Measurements from ENCODE around the gene SLC6A11. TPM values are rescaled to one million over a fixed set of nuclear protein-coding genes. Genes with fewer than 3 reads are reported as not detected.

The SLC6A11 gene
- total RNA-seq, 4 donors from 2014 or later: not detected

GRCh38 chr3:10948326-10948725 is 132.3 kb downstream of the SLC6A11 start:
- Histone ChIP-seq H3K27me3 (peaks cover 0 to 10% (median 0%) of the 10 kb centered on the region in 3 donors), H3K4me3 (no peak overlapping the region), H3K27ac (no peak overlapping the region), H3K4me1 (no peaks in the 10 kb centered on the region), H3K9me3 (no peaks in the 10 kb centered on the region), H3K36me3 (no peaks in the 10 kb centered on the region)
- in situ Hi-C loops (cut with MboI; ENCODE audit: low sequenced_read_pairs in 4 of 4): loop anchor here in 2 of 4 donors (5.0 to 10.0 kb wide), 2 partner anchors 106 to 109 kb away; no protein-coding TSS in a partner anchor
- ATAC-seq (no peak), DNase-seq (no peak)
- TF ChIP-seq CTCF (IDR thresholded peaks at IDR 0.05 in 4 of 5, conservative IDR thresholded peaks at IDR 0.05 in 1 of 5) (no peak), POLR2A (IDR thresholded peaks at IDR 0.05) (no peak)
- intact Hi-C loops (cut with DNase I; ENCODE audit: low total_unique reads): no loop called here

- no peaks in the 10 kb centered on the region for H3K4me1 ChIP-seq
- peaks cover 0 to 10% (median 0%) of the 10 kb centered on the region in 3 donors for H3K27me3 ChIP-seq
- no peak overlapping the region for H3K4me3 ChIP-seq
- in situ Hi-C loops (cut with MboI; ENCODE audit: low sequenced_read_pairs in 4 of 4): loop anchor here in 2 of 4 donors (5.0 to 10.0 kb wide), 2 partner anchors 106 to 108 kb away; no protein-coding TSS in a partner anchor
- ATAC-seq: no peak
- intact Hi-C loops (cut with DNase I; ENCODE audit: low total_unique reads): no loop called here
- H3K9me3 ChIP-seq: no peaks in the 10 kb centered on the region
- DNase-seq: no peak
- H3K36me3 ChIP-seq: no peaks in the 10 kb centered on the region
- no peak for TF ChIP-seq CTCF (IDR thresholded peaks at IDR 0.05 in 4 of 5, conservative IDR thresholded peaks at IDR 0.05 in 1 of 5)
- no peak for TF ChIP-seq POLR2A (IDR thresholded peaks at IDR 0.05)
- H3K27ac ChIP-seq: no peak overlapping the region
Observed at GRCh38 chr3:10949197-10949596, 133.2 kb downstream of the SLC6A11 start.

DNA sequence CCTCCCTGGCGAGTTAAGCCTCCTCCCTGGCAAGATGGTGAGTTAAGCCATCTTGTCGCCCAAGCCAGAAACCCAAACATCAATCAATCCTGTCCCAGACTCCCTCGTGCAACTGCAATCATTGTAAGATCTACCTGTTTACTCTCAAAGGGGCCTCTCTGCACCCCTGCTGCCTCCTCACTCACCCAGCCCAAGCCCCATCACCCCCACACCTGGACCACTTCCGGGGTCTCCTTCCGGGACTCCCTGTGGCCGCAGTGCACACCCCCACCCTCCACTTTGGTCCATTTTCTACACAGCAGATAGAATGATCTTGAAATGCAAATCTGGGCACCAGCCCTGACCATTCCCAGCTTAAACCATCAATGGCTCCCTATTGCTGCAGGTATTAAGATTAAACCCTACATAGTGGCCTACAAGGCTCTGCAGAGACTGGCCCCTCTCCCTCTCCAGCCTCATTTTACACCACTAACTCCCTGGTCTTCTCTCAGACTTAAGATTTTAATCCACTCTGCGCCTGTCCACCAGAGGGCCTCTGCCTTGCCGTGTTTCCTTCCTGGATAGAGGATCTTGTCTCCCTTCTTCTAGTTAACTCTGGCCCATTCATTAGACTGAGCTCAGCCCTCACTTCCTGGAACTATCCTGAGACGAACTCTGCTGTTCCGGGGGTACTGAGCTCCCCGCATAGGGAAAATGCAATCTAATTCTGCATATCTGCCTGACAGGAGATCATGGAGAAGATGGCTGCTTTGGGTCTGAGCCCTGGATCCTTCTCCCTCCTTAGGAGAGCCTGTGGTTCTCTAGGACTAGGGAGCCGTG is 134.7 kb downstream of the SLC6A11 start:
- Histone ChIP-seq H3K36me3 (no peaks in the 10 kb centered on the region), H3K4me3 (no peak overlapping the region), H3K4me1 (peaks cover 4% of the 10 kb centered on the region in 2 donors), H3K27ac (no peak overlapping the region), H3K9me3 (no peaks in the 10 kb centered on the region), H3K27me3 (peaks cover 0 to 10% (median 0%) of the 10 kb centered on the region in 3 donors)
- intact Hi-C loops (cut with DNase I; ENCODE audit: low total_unique reads): no loop called here
- DNase-seq: no peak
- in situ Hi-C loops (cut with MboI; ENCODE audit: low sequenced_read_pairs in 4 of 4): loop anchor here in 2 of 4 donors (5.0 to 25.0 kb wide), 3 partner anchors 104 to 712 kb away; no protein-coding TSS in a partner anchor
- ATAC-seq: no peak
- TF ChIP-seq POLR2A (IDR thresholded peaks at IDR 0.05): no peak
- TF ChIP-seq CTCF (IDR thresholded peaks at IDR 0.05 in 4 of 5, conservative IDR thresholded peaks at IDR 0.05 in 1 of 5): peak in 4 of 5 experiments; percentile 37 to 49 (median 40)

- no peaks in the 10 kb centered on the region for H3K36me3 ChIP-seq
- intact Hi-C loops (cut with DNase I; ENCODE audit: low total_unique reads): no loop called here
- peaks cover 0 to 10% (median 0%) of the 10 kb centered on the region in 3 donors for H3K27me3 ChIP-seq
- no peak overlapping the region for H3K27ac ChIP-seq
- in situ Hi-C loops (cut with MboI; ENCODE audit: low sequenced_read_pairs in 4 of 4): loop anchor here in 2 of 4 donors (5.0 to 25.0 kb wide), 3 partner anchors 103 to 711 kb away; no protein-coding TSS in a partner anchor
- DNase-seq (no peak), ATAC-seq (no peak)
- H3K4me1 ChIP-seq: peaks cover 11% of the 10 kb centered on the region in 2 donors
- H3K4me3 ChIP-seq: no peak overlapping the region
- no peaks in the 10 kb centered on the region for H3K9me3 ChIP-seq
- no peak for TF ChIP-seq POLR2A (IDR thresholded peaks at IDR 0.05)
- no peak for TF ChIP-seq CTCF (IDR thresholded peaks at IDR 0.05 in 4 of 5, conservative IDR thresholded peaks at IDR 0.05 in 1 of 5)
Observed at GRCh38 chr3:10951295-10951926, 135.4 kb downstream of the SLC6A11 start.

All from gastrocnemius medialis (tissue), 4 donors.